Stimulated activated CD8-positive, alpha-beta memory T cell treated with anti-CD3 and anti-CD28 coated beads, Interleukin-15, amount 100 ng/mL, for 1 hour (primary cell): ENCODE measurements around the gene CAMTA1.

Experiments
- DNase-seq: peaks from one replicate; pipeline ENCODE4 v3.0.0-alpha.2; 2020; ENCODE audit warnings: low read depth

CAMTA1 gene

GRCh38 chr1:7455796-7456721 is 670.8 kb downstream of the CAMTA1 start:
- DNase-seq = no peak

- DNase-seq = no peak
Observed at GRCh38 chr1:7456722-7457082, 671.4 kb downstream of the CAMTA1 start.

- no peak for DNase-seq
Observed at GRCh38 chr1:7457811-7458210, 672.6 kb downstream of the CAMTA1 start.

GRCh38 chr1:7458946-7459345 is 673.7 kb downstream of the CAMTA1 start:
- no peak for DNase-seq

- DNase-seq = no peak
Observed at GRCh38 chr1:7459914-7460313, 674.7 kb downstream of the CAMTA1 start.

- DNase-seq = no peak
Observed at GRCh38 chr1:7460807-7461206, 675.6 kb downstream of the CAMTA1 start.

- DNase-seq = no peak
Observed at GRCh38 chr1:7462617-7463016, 677.4 kb downstream of the CAMTA1 start.

- no peak for DNase-seq
Observed at GRCh38 chr1:7463526-7463925, 678.3 kb downstream of the CAMTA1 start.

- no peak for DNase-seq
Observed at GRCh38 chr1:7464736-7465135, 679.5 kb downstream of the CAMTA1 start.

- DNase-seq = no peak
Observed at GRCh38 chr1:7467476-7468175, 682.4 kb downstream of the CAMTA1 start.

GRCh38 chr1:7468248-7468647 is 683.0 kb downstream of the CAMTA1 start:
- no peak for DNase-seq

- DNase-seq = no peak
Observed at GRCh38 chr1:7469255-7469938, 684.1 kb downstream of the CAMTA1 start.

- no peak for DNase-seq
Observed at GRCh38 chr1:7470904-7471638, 685.8 kb downstream of the CAMTA1 start.

GRCh38 chr1:7471836-7472235 is 686.6 kb downstream of the CAMTA1 start:
- no peak for DNase-seq

- no peak for DNase-seq
Observed at GRCh38 chr1:7473223-7474142, 688.2 kb downstream of the CAMTA1 start.

- no peak for DNase-seq
Observed at GRCh38 chr1:7474143-7474490, 688.9 kb downstream of the CAMTA1 start.

- no peak for DNase-seq
Observed at GRCh38 chr1:7474786-7475502, 689.7 kb downstream of the CAMTA1 start.

- no peak for DNase-seq
Observed at GRCh38 chr1:7475691-7476090, 690.4 kb downstream of the CAMTA1 start.

GRCh38 chr1:7476402-7476801 is 691.1 kb downstream of the CAMTA1 start:
- DNase-seq = no peak

GRCh38 chr1:7476861-7477547 is 691.8 kb downstream of the CAMTA1 start:
- DNase-seq = no peak
